AG09309 (cell line): ENCODE measurements around the gene TMEM158.

Experiments used
- DNase-seq: peaks from one replicate; pipeline ENCODE4 v3.0.0-alpha.2; 2010; ENCODE audit warnings: low read depth
- H3K4me3 ChIP-seq: 2 replicates; pipeline ENCODE4 v1.5.1; 2011; ENCODE audit warnings: mild to moderate bottlenecking, low read depth, low read length, moderate library complexity; ENCODE audit not compliant: control insufficient read depth
- CTCF ChIP-seq: IDR thresholded peaks from 2 replicates; pipeline ENCODE4 v1.5.1; 2011; ENCODE audit warnings: mild to moderate bottlenecking, low read depth, low read length, inconsistent platforms; ENCODE audit not compliant: insufficient read depth, control insufficient read depth; ENCODE audit errors: missing control alignments

The TMEM158 gene

GRCh38 chr3:45198264-45199260, 27.5 kb downstream of the TMEM158 start:
- TF ChIP-seq CTCF = no peak
- DNase-seq = no peak
- H3K4me3 ChIP-seq = no peak overlapping the region

GRCh38 chr3:45194791-45195190, 31.3 kb downstream of the TMEM158 start:
- no peak overlapping the region for H3K4me3 ChIP-seq
- no peak for DNase-seq
- no peak for TF ChIP-seq CTCF

- DNase-seq = no peak
- no peak overlapping the region for H3K4me3 ChIP-seq
- TF ChIP-seq CTCF = no peak
Measured at GRCh38 chr3:45191924-45192417, 34.1 kb downstream of the TMEM158 start.

- no peak for TF ChIP-seq CTCF
- DNase-seq = no peak
- H3K4me3 ChIP-seq = no peak overlapping the region
Measured at GRCh38 chr3:45191424-45191823, 34.7 kb downstream of the TMEM158 start.

- no peak for TF ChIP-seq CTCF
Measured at GRCh38 chr3:45188719-45189659, 37.1 kb downstream of the TMEM158 start.

GRCh38 chr3:45187694-45188141, 38.4 kb downstream of the TMEM158 start:
- no peak overlapping the region for H3K4me3 ChIP-seq
- DNase-seq = no peak
- TF ChIP-seq CTCF = no peak

More at GRCh38 chr3:45188719-45189659, 37.1 kb downstream of the TMEM158 start:
- DNase-seq = no peak
- no peak overlapping the region for H3K4me3 ChIP-seq
